ENCODE data around the gene ABHD17A.

The ABHD17A gene

GRCh38 chr19:1854542-1855039, 30.7 kb downstream of the ABHD17A start:
- DNase-seq (ENCODE audit: insufficient read length, low spot score) (no peak), FAIRE-seq (no peak)

- FAIRE-seq (no peak), DNase-seq (ENCODE audit: insufficient read length, low spot score) (no peak)
These were observed 31.2 kb downstream of the ABHD17A start for GRCh38 chr19:1854039-1854541.

- FAIRE-seq (peak; percentile 97), DNase-seq (ENCODE audit: insufficient read length, low spot score) (peak; percentile 91)
These were observed 31.8 kb downstream of the ABHD17A start for GRCh38 chr19:1853295-1854038.

- no peak for DNase-seq (ENCODE audit: insufficient read length, low spot score)
- no peak for FAIRE-seq
These were observed 32.6 kb downstream of the ABHD17A start for GRCh38 chr19:1852581-1853128.

GRCh38 chr19:1851654-1852580, 33.4 kb downstream of the ABHD17A start:
- FAIRE-seq (no peak), DNase-seq (ENCODE audit: insufficient read length, low spot score) (no peak)

- no peak for FAIRE-seq
- no peak for DNase-seq (ENCODE audit: insufficient read length, low spot score)
These were observed 34.3 kb downstream of the ABHD17A start for GRCh38 chr19:1850809-1851653.

GRCh38 chr19:1849886-1850398, 35.4 kb downstream of the ABHD17A start:
- FAIRE-seq, result no peak

GRCh38 chr19:1849132-1849474, 36.2 kb downstream of the ABHD17A start:
- FAIRE-seq, result peak; percentile 11
- DNase-seq (ENCODE audit: insufficient read length, low spot score), result no peak

More at GRCh38 chr19:1849886-1850398, 35.4 kb downstream of the ABHD17A start:
- no peak for DNase-seq (ENCODE audit: insufficient read length, low spot score)

- DNase-seq (ENCODE audit: insufficient read length, low spot score) (peak; percentile 91), FAIRE-seq (peak; percentile 97)
These were observed 36.7 kb downstream of the ABHD17A start, which contains the start of gene REXO1 for GRCh38 chr19:1848399-1849131. REXO1 (minus strand) TSS chr19:1848483; CDS start chr19:1848358, 125 bp downstream.

GRCh38 chr19:1847684-1848398, 37.5 kb downstream of the ABHD17A start:
- DNase-seq (ENCODE audit: insufficient read length, low spot score), result no peak
- peak; percentile 26 for FAIRE-seq

- DNase-seq (ENCODE audit: insufficient read length, low spot score) (no peak), FAIRE-seq (peak; percentile 21)
These were observed 38.0 kb downstream of the ABHD17A start for GRCh38 chr19:1847348-1847683.

- FAIRE-seq (no peak), DNase-seq (ENCODE audit: insufficient read length, low spot score) (no peak)
These were observed 38.6 kb downstream of the ABHD17A start for GRCh38 chr19:1846517-1847204.

- no peak for FAIRE-seq
- no peak for DNase-seq (ENCODE audit: insufficient read length, low spot score)
These were observed 39.7 kb downstream of the ABHD17A start for GRCh38 chr19:1845642-1846041.

- no peak for FAIRE-seq
These were observed 40.2 kb downstream of the ABHD17A start for GRCh38 chr19:1845125-1845515.

GRCh38 chr19:1844513-1845124, 40.7 kb downstream of the ABHD17A start:
- FAIRE-seq, result no peak
- no peak for DNase-seq (ENCODE audit: insufficient read length, low spot score)

More at GRCh38 chr19:1845125-1845515, 40.2 kb downstream of the ABHD17A start:
- DNase-seq (ENCODE audit: insufficient read length, low spot score), result no peak

GRCh38 chr19:1843646-1844394, 41.5 kb downstream of the ABHD17A start:
- FAIRE-seq, result no peak

GRCh38 chr19:1843116-1843515, 42.2 kb downstream of the ABHD17A start:
- no peak for DNase-seq (ENCODE audit: insufficient read length, low spot score)
- no peak for FAIRE-seq

More at GRCh38 chr19:1843646-1844394, 41.5 kb downstream of the ABHD17A start:
- no peak for DNase-seq (ENCODE audit: insufficient read length, low spot score)

All from GM19239 (cell line).